Liver (tissue), 9 donors: ENCODE measurements around the gene STAT6. TPM values are rescaled to one million over a fixed set of nuclear protein-coding genes. Genes with fewer than 3 reads are reported as not detected.

Source experiments
- DNase-seq: peaks from one replicate; pipeline ENCODE4 v3.0.0-alpha.2; 2017; ENCODE audit warnings: low spot score
- H3K27ac ChIP-seq, 2 donors: one replicate each; pipeline ENCODE4 v1.7.0; 2013; ENCODE audit warnings: inconsistent platforms in 2 of 2, low read length in 2 of 2, control low read depth in 1 of 2, low read depth in 1 of 2, mild to moderate bottlenecking in 1 of 2
- H3K27me3 ChIP-seq, 4 donors: one replicate each; pipeline versions ENCODE4 v1.6.1 to v1.7.0; 2013; ENCODE audit warnings: low read length in 3 of 4, inconsistent platforms in 1 of 4, mild to moderate bottlenecking in 1 of 4, moderate library complexity in 1 of 4; ENCODE audit not compliant: control insufficient read depth in 4 of 4, insufficient read depth in 4 of 4
- H3K36me3 ChIP-seq, 4 donors: one replicate each; pipeline versions ENCODE4 v1.6.1 to v1.7.0; 2013; ENCODE audit warnings: low read length in 3 of 4, mild to moderate bottlenecking in 3 of 4, low read depth in 1 of 4, moderate library complexity in 1 of 4; ENCODE audit not compliant: control insufficient read depth in 4 of 4, insufficient read depth in 3 of 4
- H3K4me1 ChIP-seq, 4 donors: one replicate each; pipeline versions ENCODE4 v1.6.1 to v1.7.0; 2013; ENCODE audit warnings: low read length in 3 of 4, mild to moderate bottlenecking in 3 of 4, moderate library complexity in 1 of 4; ENCODE audit not compliant: control insufficient read depth in 4 of 4, insufficient read depth in 4 of 4
- H3K4me3 ChIP-seq, 3 donors: one replicate each; pipeline versions ENCODE4 v1.6.1 to v1.7.0; 2013; ENCODE audit warnings: low read length in 3 of 3, control low read depth in 1 of 3, low read depth in 1 of 3, mild to moderate bottlenecking in 1 of 3
- H3K9ac ChIP-seq, 2 donors: one replicate each; pipeline ENCODE4 v1.7.0; 2013; ENCODE audit warnings: low read length in 2 of 2, mild to moderate bottlenecking in 2 of 2, moderate library complexity in 2 of 2, control low read depth in 1 of 2, low read depth in 1 of 2
- H3K9me3 ChIP-seq, 4 donors: one replicate each; pipeline versions ENCODE4 v1.6.1 to v1.7.0; 2013; ENCODE audit warnings: low read length in 3 of 4; ENCODE audit not compliant: control insufficient read depth in 4 of 4
- FOXA1 ChIP-seq: IDR thresholded peaks from 2 replicates; pipeline ENCODE4 v1.6.1; 2016; ENCODE audit warnings: antibody characterized with exemption
- GABPA ChIP-seq, 2 donors: IDR thresholded peaks in 1 of 2; conservative IDR thresholded peaks in 1 of 2; 2 replicates each; pipeline ENCODE4 v1.6.1; 2016; ENCODE audit warnings: antibody characterized with exemption in 2 of 2, mild to moderate bottlenecking in 1 of 2, moderate library complexity in 1 of 2
- HNF4G ChIP-seq: IDR thresholded peaks from 2 replicates; pipeline ENCODE4 v1.6.1; 2016; ENCODE audit warnings: antibody characterized with exemption
- JUND ChIP-seq, 2 donors: IDR thresholded peaks; 2 replicates each; pipeline ENCODE4 v1.6.1; 2016; ENCODE audit warnings: antibody characterized with exemption in 2 of 2
- MAX ChIP-seq: IDR thresholded peaks from 2 replicates; pipeline ENCODE4 v1.6.1; 2016; ENCODE audit warnings: antibody characterized with exemption
- RAD21 ChIP-seq, 2 donors: IDR thresholded peaks; 2 replicates each; pipeline ENCODE4 v1.6.1; 2016; ENCODE audit warnings: antibody characterized with exemption in 2 of 2, mild to moderate bottlenecking in 2 of 2
- RXRA ChIP-seq, 2 donors: IDR thresholded peaks; 2 replicates each; pipeline ENCODE4 v1.6.1; 2017 to 2018; ENCODE audit warnings: antibody characterized with exemption in 2 of 2, mild to moderate bottlenecking in 1 of 2
- SP1 ChIP-seq: IDR thresholded peaks from 2 replicates; pipeline ENCODE4 v1.6.1; 2018; ENCODE audit warnings: antibody characterized with exemption, mild to moderate bottlenecking
- TAF1 ChIP-seq: conservative IDR thresholded peaks from 2 replicates; pipeline ENCODE4 v1.6.1; 2016; ENCODE audit warnings: antibody characterized with exemption, mild to moderate bottlenecking
- WGBS: extraction: QIAGEN DNeasy Blood & Tissue Kit; methylation state at CpG from one replicate; pipeline ENCODE4 v1.1.7; 2013; 5-methylcytosine and 5-hydroxymethylcytosine counted together
- polyA plus RNA-seq, 2 donors: library from polyadenylated mRNA; stranded (reverse) in 1 of 2; unstranded in 1 of 2; fragments of 200-250 nt in 1 of 2; fragments of >200 nt in 1 of 2; fragmentation: Nextera tagmentation in 1 of 2; extraction: Ambion mirVana in 1 of 2; gene quantifications; one replicate each; pipeline versions ENCODE4 v1.2.1 to v1.2.3, GENCODE V29; 2013 to 2015
- total RNA-seq, 2 donors: library from RNA; depleted of rRNA; stranded (reverse); fragments of >200 nt; gene quantifications; one replicate each; pipeline ENCODE4 v1.2.3, GENCODE V29; 2014
- TF ChIP-seq, protein P1 (sequence below): fragments of 150-350 bp; IDR thresholded peaks from 2 replicates; pipeline ENCODE4 v1.5.1; 2017; ENCODE audit warnings: improper control_type of control experiment, low read depth, low read length; ENCODE audit not compliant: missing input control
- TF ChIP-seq, protein P2 (sequence below): IDR thresholded peaks from 2 replicates; pipeline ENCODE4 v1.6.1; 2016; ENCODE audit warnings: antibody characterized with exemption, mild to moderate bottlenecking
- donor health status: healthy.
- donor health status: healthy.
- donor health status: healthy.
- donor health status: healthy.
- donor health status: healthy.

STAT6 gene
- total and polyA plus RNA-seq, 4 donors, result 27.4 to 57.4 (median 43.6) TPM

DNA sequence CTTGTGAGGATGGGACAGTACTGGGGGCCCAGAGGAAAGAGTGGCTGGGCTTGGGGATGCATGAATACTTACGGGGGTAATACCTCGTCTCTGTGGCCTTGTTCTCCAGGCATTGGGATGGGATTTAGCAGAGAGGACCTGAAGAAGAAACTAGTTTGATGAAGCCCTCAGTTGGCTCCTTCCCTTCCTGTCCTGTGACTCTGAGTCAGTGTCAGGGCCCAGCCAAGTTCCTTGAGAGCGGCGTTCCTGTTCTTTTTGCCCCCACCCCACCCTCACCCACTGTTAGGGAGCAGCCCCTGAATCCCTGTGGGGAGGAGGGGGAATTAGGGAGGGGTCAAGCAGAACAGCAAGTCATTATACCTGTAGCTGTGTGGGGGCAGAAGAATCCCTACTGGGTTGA lies 41.5 kb upstream of the STAT6 start:
- 85% methylated on average over 4 of the region's 4 CpGs for WGBS
- TF ChIP-seq MAX, result no peak
- TF ChIP-seq GABPA (IDR thresholded peaks at IDR 0.05 in 1 of 2, conservative IDR thresholded peaks at IDR 0.05 in 1 of 2), result no peak
- no peak for TF ChIP-seq SP1
- TF ChIP-seq JUND (IDR thresholded peaks at IDR 0.05), result peak in 1 of 2 donors; percentile 21
- no peak for TF ChIP-seq RXRA (IDR thresholded peaks at IDR 0.05)
- no peak for DNase-seq
- peaks cover 13 to 33% (median 28%) of the 10 kb centered on the region in 4 donors for H3K36me3 ChIP-seq
- no peaks in the 10 kb centered on the region for H3K9me3 ChIP-seq
- H3K4me3 ChIP-seq, result no peak overlapping the region
- no peak overlapping the region for H3K9ac ChIP-seq
- no peaks in the 10 kb centered on the region for H3K27me3 ChIP-seq
- peaks cover 31 to 73% (median 63%) of the 10 kb centered on the region in 4 donors for H3K4me1 ChIP-seq
- H3K27ac ChIP-seq, result peak overlapping the region; percentile 61 to 79

DNA sequence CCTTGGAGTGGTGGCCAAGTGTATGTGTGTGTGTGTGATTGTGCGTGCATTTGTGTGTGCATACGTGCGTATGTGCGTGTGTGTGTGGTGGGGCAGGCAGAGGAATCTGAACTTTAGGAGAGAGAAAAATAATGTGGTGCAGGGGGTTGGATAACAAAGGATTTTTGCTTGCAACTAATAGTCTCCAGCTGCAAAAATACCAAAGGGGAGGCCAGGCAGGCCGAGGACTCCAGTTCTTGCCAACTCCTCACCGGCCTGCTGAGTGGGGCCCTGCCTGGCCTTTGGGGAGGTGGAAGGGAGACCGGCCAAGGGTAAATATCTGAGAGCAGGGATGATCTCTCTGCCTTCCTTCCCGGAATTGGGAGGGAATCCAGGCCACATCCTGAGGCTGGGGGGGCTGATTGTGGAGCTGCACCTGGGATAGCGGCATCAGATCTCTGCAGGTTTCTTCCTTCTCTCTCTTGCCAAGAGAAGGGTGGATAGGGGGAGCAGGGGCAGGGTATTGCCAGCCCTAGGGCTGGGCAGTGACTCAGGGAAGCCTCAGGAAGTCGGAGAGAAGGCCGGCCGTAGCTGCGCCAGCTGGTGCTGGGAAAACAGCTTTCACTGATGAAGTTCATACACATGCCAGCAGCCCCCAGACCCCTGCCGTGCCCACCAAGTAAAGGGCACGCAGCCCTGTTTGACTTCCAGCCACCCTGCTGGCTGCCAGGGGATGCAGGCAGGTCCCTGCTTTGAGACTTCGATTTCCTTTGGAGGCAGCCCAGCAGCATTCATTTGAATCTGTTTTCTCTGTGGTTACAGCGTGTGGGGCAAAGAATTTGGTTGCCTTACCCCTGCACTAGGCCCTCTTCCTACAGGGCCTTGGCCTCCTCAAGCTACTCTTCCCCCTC lies 40.8 kb upstream of the STAT6 start:
- WGBS, result 68% methylated on average over 17 of the region's 17 CpGs
- no peaks in the 10 kb centered on the region for H3K9me3 ChIP-seq
- TF ChIP-seq, protein P1, sequence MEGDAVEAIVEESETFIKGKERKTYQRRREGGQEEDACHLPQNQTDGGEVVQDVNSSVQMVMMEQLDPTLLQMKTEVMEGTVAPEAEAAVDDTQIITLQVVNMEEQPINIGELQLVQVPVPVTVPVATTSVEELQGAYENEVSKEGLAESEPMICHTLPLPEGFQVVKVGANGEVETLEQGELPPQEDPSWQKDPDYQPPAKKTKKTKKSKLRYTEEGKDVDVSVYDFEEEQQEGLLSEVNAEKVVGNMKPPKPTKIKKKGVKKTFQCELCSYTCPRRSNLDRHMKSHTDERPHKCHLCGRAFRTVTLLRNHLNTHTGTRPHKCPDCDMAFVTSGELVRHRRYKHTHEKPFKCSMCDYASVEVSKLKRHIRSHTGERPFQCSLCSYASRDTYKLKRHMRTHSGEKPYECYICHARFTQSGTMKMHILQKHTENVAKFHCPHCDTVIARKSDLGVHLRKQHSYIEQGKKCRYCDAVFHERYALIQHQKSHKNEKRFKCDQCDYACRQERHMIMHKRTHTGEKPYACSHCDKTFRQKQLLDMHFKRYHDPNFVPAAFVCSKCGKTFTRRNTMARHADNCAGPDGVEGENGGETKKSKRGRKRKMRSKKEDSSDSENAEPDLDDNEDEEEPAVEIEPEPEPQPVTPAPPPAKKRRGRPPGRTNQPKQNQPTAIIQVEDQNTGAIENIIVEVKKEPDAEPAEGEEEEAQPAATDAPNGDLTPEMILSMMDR, result no peak
- TF ChIP-seq, protein P2, sequence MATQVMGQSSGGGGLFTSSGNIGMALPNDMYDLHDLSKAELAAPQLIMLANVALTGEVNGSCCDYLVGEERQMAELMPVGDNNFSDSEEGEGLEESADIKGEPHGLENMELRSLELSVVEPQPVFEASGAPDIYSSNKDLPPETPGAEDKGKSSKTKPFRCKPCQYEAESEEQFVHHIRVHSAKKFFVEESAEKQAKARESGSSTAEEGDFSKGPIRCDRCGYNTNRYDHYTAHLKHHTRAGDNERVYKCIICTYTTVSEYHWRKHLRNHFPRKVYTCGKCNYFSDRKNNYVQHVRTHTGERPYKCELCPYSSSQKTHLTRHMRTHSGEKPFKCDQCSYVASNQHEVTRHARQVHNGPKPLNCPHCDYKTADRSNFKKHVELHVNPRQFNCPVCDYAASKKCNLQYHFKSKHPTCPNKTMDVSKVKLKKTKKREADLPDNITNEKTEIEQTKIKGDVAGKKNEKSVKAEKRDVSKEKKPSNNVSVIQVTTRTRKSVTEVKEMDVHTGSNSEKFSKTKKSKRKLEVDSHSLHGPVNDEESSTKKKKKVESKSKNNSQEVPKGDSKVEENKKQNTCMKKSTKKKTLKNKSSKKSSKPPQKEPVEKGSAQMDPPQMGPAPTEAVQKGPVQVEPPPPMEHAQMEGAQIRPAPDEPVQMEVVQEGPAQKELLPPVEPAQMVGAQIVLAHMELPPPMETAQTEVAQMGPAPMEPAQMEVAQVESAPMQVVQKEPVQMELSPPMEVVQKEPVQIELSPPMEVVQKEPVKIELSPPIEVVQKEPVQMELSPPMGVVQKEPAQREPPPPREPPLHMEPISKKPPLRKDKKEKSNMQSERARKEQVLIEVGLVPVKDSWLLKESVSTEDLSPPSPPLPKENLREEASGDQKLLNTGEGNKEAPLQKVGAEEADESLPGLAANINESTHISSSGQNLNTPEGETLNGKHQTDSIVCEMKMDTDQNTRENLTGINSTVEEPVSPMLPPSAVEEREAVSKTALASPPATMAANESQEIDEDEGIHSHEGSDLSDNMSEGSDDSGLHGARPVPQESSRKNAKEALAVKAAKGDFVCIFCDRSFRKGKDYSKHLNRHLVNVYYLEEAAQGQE, result no peak
- TF ChIP-seq HNF4G (no peak), TAF1 (no peak), FOXA1 (no peak), RAD21 (IDR thresholded peaks at IDR 0.05) (no peak), JUND (IDR thresholded peaks at IDR 0.05) (no peak)
- no peaks in the 10 kb centered on the region for H3K27me3 ChIP-seq
- no peak overlapping the region for H3K4me3 ChIP-seq
- peaks cover 36 to 77% (median 67%) of the 10 kb centered on the region in 4 donors for H3K4me1 ChIP-seq
- H3K36me3 ChIP-seq, result peaks cover 15 to 28% (median 24%) of the 10 kb centered on the region in 4 donors
- no peak overlapping the region for H3K9ac ChIP-seq
- H3K27ac ChIP-seq, result peak overlapping the region; percentile 61 to 79
- DNase-seq, result no peak
